ENCODE results near the gene NCAM2.

DNA sequence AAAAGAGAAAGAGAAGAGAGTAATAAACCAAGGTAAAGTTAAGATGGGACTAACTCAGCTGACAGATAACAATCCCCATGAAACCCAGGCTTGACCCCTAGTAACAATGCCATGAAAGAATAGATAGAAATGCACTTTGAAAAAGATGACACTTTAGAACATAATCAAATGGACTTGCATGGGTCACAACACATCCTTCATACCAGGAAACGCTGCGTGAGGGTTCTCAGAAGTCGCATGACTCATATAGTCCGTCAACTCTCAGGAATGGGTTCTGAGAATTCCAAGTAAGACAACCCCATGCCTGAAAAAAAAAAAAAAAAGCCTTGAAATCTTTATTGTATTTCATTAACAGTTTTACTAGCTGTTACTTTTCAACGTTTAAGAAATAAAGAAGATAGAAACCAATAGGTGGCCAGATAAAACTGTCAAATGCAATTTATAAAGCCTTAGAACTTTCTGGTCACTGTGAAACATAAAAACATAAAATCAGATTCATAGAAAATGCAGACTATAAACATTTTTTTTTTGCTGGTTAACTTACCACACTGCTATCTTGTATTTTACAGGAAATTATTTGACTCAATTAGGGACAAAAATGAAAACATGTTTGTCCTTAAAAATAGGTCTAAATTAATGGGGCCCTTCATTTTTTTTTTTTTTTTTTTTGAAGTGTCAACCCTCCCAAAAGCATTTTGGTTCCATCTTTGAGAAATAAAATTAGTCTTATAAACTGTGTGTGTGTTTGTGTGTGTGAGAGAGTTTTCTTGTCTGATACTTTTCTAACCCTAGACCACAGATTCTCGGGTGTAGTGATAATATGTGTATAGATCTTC is 202.1 kb downstream of the NCAM2 start:
- TF ChIP-seq, protein P1, sequence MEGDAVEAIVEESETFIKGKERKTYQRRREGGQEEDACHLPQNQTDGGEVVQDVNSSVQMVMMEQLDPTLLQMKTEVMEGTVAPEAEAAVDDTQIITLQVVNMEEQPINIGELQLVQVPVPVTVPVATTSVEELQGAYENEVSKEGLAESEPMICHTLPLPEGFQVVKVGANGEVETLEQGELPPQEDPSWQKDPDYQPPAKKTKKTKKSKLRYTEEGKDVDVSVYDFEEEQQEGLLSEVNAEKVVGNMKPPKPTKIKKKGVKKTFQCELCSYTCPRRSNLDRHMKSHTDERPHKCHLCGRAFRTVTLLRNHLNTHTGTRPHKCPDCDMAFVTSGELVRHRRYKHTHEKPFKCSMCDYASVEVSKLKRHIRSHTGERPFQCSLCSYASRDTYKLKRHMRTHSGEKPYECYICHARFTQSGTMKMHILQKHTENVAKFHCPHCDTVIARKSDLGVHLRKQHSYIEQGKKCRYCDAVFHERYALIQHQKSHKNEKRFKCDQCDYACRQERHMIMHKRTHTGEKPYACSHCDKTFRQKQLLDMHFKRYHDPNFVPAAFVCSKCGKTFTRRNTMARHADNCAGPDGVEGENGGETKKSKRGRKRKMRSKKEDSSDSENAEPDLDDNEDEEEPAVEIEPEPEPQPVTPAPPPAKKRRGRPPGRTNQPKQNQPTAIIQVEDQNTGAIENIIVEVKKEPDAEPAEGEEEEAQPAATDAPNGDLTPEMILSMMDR (IDR thresholded peaks at IDR 0.05; ENCODE audit: poor library complexity, severe bottlenecking), result no peak
- TF ChIP-seq MXI1 (conservative IDR thresholded peaks at IDR 0.05; ENCODE audit: poor library complexity, severe bottlenecking), result no peak
- no peak for TF ChIP-seq EP300 (conservative IDR thresholded peaks at IDR 0.05; ENCODE audit: poor library complexity, severe bottlenecking)
- TF ChIP-seq EZH2 (IDR thresholded peaks at IDR 0.05; ENCODE audit: borderline replicate concordance, insufficient read depth, low read length, poor library complexity, severe bottlenecking), result no peak
- no peak for TF ChIP-seq REST (IDR thresholded peaks at IDR 0.05; ENCODE audit: borderline replicate concordance)
